ENCODE data around the gene UBL4B. TPM values are rescaled to one million over a fixed set of nuclear protein-coding genes. Genes with fewer than 3 reads are reported as not detected.

The UBL4B gene
- total and polyA plus RNA-seq, 2 donors (not counting 3 experiments of a cell fraction or from before 2014, with no cell fraction given), result not detected

DNA sequence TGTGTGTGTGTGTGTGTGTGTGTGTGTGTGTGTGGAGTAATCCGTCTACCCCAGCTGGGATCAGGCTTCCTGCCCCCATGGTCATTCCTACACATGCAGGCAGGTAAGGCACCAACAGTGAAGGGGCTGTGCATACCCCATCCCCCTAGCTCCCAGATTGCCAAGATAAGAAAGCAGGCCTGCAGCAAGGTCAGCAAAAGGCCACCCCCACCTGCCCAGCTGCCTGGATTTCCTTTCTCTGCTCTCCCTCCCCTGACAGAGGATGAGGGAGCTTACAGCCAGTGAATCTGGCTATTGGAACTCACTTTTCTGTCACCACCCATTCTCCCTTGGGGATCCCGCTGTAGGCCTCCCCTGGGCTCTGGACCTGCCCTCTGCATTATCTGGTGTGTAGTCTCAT, 49.6 kb upstream of the UBL4B start:
- Histone ChIP-seq H3K27me3 (ENCODE audit: control insufficient read depth in 2 of 2, insufficient read depth in 2 of 2, low read length in 2 of 2) (peaks cover 13 to 19% of the 10 kb centered on the region in 2 experiments), H3K4me2 (ENCODE audit: insufficient read depth, low read length) (no peak overlapping the region), H3K27ac (ENCODE audit: insufficient read depth, low read depth, low read length) (no peak overlapping the region), H3K9ac (replicated peaks; ENCODE audit: extremely low read depth, insufficient read depth, low read length) (no peak overlapping the region), H2AFZ (ENCODE audit: low read depth, low read length) (no peak overlapping the region), H3K79me2 (ENCODE audit: control insufficient read depth, insufficient read depth, low read length) (no peaks in the 10 kb centered on the region), H3K36me3 (ENCODE audit: control insufficient read depth in 2 of 2, extremely low read depth in 1 of 2, insufficient read depth in 2 of 2, low read length in 2 of 2) (peaks cover 0 to 7% of the 10 kb centered on the region in 2 experiments), H4K20me1 (replicated peaks; ENCODE audit: control insufficient read depth, extremely low read depth, insufficient read depth, low read length) (no peaks in the 10 kb centered on the region), H3K4me1 (ENCODE audit: control insufficient read depth, extremely low read depth, insufficient read depth, low read length) (no peaks in the 10 kb centered on the region), H3K9me3 (replicated peaks; ENCODE audit: control insufficient read depth, insufficient read depth, low read length) (no peaks in the 10 kb centered on the region), H3K9me1 (replicated peaks; ENCODE audit: control insufficient read depth, extremely low read depth, insufficient read depth, low read length) (no peaks in the 10 kb centered on the region), H3K4me3 (replicated peaks in 1 of 3; ENCODE audit: insufficient read depth in 1 of 3, low read depth in 1 of 3, low read length in 3 of 3) (no peak overlapping the region)
- DNase-seq (ENCODE audit: low read depth, low spot score) (no peak), FAIRE-seq (no peak)
- no TSS peak for BruUV-seq (replicated peaks)
- dilution Hi-C loops (cut with MboI; ENCODE audit: extremely low pct_ligation_motif_present, low sequenced_read_pairs) (no loop called here), intact Hi-C loops (cut with micrococcal nuclease) (no loop called here)
- TF ChIP-seq MYC (IDR thresholded peaks at IDR 0.05; ENCODE audit: low read depth, low read length) (no peak), POLR2A (IDR thresholded peaks at IDR 0.05; ENCODE audit: low read depth, low read length) (no peak), FOS (IDR thresholded peaks at IDR 0.05; ENCODE audit: borderline replicate concordance, insufficient read depth, low read length) (no peak), GATA2 (IDR thresholded peaks at IDR 0.05; ENCODE audit: insufficient read depth, insufficient read length, low read depth, low read length) (no peak), EZH2 (IDR thresholded peaks at IDR 0.05; ENCODE audit: borderline replicate concordance, low read depth, low read length, severe bottlenecking) (no peak), POLR2AphosphoS5 (IDR thresholded peaks at IDR 0.05; ENCODE audit: insufficient read depth, low read depth, low read length) (no peak), JUN (IDR thresholded peaks at IDR 0.05; ENCODE audit: borderline replicate concordance, insufficient read depth, insufficient read length, low read depth) (no peak)
- TF ChIP-seq, protein P1, sequence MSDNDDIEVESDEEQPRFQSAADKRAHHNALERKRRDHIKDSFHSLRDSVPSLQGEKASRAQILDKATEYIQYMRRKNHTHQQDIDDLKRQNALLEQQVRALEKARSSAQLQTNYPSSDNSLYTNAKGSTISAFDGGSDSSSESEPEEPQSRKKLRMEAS (IDR thresholded peaks at IDR 0.05; ENCODE audit: insufficient read depth, insufficient read length), result no peak
- TF ChIP-seq, protein P2, sequence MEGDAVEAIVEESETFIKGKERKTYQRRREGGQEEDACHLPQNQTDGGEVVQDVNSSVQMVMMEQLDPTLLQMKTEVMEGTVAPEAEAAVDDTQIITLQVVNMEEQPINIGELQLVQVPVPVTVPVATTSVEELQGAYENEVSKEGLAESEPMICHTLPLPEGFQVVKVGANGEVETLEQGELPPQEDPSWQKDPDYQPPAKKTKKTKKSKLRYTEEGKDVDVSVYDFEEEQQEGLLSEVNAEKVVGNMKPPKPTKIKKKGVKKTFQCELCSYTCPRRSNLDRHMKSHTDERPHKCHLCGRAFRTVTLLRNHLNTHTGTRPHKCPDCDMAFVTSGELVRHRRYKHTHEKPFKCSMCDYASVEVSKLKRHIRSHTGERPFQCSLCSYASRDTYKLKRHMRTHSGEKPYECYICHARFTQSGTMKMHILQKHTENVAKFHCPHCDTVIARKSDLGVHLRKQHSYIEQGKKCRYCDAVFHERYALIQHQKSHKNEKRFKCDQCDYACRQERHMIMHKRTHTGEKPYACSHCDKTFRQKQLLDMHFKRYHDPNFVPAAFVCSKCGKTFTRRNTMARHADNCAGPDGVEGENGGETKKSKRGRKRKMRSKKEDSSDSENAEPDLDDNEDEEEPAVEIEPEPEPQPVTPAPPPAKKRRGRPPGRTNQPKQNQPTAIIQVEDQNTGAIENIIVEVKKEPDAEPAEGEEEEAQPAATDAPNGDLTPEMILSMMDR (IDR thresholded peaks at IDR 0.05; ENCODE audit: extremely low read depth in 1 of 2, insufficient read depth in 1 of 2, low read depth in 1 of 2, low read length in 2 of 2), result no peak
- ChIA-PET CTCF (interaction anchor here (1.1 to 2.2 kb wide), 3 partner anchors 9 to 33 kb away, joined by 3 to 7 read pairs (median 4); no protein-coding TSS in a partner anchor), POLR2A (no interaction called here)

Data from endothelial cell of umbilical vein (primary cell).